HG03108 (cell line): ENCODE data around the gene SCRG1.

Source experiments
- ATAC-seq: cut with Tn5 transposase; IDR thresholded peaks from one replicate; pipeline ENCODE4 v1.9.1; 2021; ENCODE audit warnings: moderate library complexity; ENCODE audit not compliant: unreplicated experiment

Gene SCRG1

GRCh38 chr4:173365359-173365996, 33.4 kb downstream of the SCRG1 start:
- no peak for ATAC-seq

DNA sequence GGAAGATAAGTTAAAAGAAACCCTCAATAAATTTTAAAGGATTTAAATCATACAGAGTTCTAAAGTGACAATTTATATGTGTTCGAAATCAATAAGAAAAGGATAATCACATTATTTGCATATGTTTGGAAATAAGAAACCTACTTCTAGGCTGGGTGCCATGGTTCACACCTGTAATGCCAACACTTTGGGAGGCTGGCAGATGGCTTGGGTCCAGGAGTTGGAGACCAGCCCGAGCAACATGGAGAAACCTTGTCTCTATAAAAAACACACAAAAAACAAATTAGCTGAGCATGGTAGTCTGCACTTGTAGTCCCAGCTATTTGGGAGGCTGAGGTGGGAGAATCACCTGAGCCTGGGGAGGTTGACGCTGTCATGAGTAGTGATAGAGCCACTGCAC, 36.2 kb downstream of the SCRG1 start:
- ATAC-seq: no peak

DNA sequence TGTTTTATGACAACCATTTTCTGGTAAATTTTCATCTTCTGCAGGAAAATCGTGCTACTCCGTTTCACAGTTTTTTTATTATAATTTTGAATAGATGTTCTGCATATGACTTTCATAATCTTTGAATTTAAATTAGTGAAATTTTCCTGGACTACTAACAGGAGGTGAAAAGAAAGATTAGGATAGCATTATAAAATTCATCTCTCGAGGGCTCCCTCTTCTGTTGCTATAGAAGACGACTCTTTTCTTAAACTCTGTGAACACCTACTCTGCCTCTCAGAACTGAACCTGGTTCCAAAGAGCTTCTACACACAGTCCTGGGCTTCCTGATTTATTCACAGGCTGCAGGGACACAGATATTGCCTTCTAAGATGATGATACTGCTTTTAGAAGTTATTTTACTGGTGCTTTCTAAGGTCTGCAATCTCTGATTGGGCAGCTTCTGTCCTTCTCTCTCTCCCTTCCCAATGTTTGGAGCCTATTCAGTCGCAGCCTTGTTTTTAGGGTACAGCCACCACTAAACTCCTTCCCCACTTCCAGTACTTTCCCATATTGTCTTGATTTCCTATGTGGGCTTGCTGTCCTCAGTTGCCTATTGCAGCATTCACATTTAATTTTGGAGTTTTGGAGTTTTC, 38.2 kb downstream of the SCRG1 start:
- ATAC-seq: no peak

DNA sequence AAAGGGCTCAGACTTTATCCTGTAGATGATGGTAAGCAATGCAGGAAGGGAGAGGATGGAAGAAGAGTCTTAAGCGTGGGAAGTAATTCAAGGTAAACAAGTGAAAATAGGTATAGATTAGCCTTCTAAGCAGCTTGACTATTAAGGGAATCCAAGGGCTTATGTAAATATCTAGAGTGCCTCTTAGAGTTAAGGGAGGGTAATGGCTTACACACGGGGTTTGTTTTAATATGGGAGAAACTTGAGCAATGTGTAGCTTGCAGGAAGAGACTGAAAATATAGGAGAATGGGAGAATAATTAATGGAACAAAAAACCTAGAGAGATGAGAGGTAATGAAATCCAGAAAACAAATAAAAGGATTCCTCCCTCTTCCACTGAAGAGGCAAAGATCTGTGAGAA, 41.0 kb downstream of the SCRG1 start:
- no peak for ATAC-seq

DNA sequence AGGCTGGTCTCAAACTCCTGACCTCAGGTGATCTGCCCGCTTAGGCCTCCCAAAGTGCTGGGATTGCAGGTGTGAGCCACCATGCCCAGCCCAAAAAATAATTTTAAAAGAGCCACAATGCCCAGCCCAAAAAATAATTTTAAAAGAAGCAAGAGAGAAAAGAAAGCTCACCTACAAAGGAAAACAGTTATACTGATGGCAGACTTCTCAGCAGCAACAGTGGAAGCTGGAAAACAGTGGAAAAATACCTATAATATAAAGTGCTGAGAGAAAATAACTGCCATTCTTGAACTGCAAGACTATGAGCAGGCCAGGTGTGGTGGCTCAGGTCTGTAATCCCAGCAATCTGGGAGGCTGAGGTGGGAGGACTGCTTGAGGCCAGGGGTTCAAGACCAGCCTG, 51.4 kb downstream of the SCRG1 start:
- ATAC-seq: no peak

DNA sequence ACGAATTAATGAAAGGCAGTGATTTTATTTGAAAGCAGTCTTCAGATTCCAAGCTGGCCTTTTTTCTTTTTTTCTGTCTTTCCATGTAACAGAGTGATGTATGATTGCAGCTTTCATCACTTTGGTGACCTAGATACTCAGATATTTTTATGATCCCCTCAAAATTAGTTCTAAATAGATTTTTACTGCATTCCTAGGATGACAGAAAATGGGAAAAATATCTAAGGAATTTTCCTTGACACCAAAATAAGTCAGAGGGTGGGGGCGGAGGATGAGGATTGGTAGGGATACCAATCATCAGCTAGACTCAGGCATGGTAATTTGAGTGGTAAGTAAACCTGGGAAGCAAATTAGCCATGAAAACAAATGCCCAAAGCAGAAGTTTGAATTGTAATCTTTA, 52.8 kb downstream of the SCRG1 start:
- no peak for ATAC-seq

- ATAC-seq: no peak
Measured at GRCh38 chr4:173345648-173346047, 53.3 kb downstream of the SCRG1 start.

DNA sequence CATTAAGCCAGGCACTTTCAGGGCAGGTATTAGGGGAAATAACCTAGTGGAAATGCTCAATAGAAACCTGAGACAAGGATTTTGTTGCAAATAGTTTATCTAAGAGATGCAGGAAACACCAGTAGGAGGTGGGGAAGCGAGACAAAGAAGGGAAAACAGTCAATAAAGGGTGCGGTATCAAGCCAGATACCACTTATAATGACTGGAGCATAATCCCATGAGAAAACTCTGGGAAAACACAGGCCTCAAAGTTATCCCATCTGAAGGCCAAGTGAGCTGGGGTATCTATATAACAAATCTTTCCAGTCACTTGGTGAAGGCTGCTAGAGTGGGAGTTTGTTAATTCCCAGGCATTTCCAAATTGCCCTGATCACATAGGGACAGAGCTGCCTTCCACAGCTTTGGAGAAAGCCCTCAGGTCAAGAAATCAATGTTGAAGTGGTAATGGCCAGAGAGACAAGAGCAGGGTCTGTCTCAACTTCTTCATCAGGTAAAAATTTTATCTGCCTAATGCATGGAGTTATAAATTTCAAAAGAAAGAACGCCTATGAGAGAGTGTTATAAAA, 55.0 kb downstream of the SCRG1 start:
- no peak for ATAC-seq

DNA sequence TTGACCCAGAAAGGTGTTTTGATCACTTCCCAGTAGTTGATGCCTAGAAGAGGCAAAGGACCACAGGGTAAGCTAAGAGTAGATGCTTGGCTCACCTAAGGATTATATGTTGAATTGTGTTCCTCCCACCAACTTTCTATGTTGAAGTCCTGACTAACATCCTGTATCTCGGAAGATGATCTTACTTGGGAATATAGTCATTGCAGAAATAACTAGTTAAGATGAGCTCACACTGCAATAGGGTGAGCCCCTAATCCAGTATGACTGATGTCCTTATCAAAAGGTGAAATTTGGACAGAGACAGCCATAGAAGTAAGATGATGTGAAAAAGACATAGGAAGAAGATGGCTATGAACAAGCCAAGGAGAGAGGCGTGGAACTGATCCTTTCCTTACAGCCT, 61.5 kb downstream of the SCRG1 start:
- ATAC-seq: no peak

- peak; percentile 36 for ATAC-seq
Measured at GRCh38 chr4:173334891-173335752, 63.8 kb downstream of the SCRG1 start.
